Hepatocyte (in vitro differentiated cells): ENCODE data around the gene SHKBP1. TPM values are rescaled to one million over a fixed set of nuclear protein-coding genes. Genes with fewer than 3 reads are reported as not detected.

Experiments used
- DNase-seq: peaks from one replicate; pipeline ENCODE4 v3.0.0-alpha.2; 2016; ENCODE audit warnings: low spot score
- H2AFZ ChIP-seq: fragments of 200-600 bp; sonication (generic); 2 replicates; pipeline ENCODE4 v1.6.0; 2016; ENCODE audit warnings: antibody characterized with exemption, mild to moderate bottlenecking
- H3K27ac ChIP-seq: fragments of 200-600 bp; sonication (generic); 2 replicates; pipeline ENCODE4 v1.5.1; 2016; ENCODE audit warnings: mild to moderate bottlenecking
- H3K27me3 ChIP-seq: fragments of 200-600 bp; sonication (generic); 2 replicates; pipeline ENCODE4 v1.6.1; 2016
- H3K36me3 ChIP-seq: fragments of 200-600 bp; sonication (generic); replicated peaks from 2 replicates; pipeline ENCODE4 v1.5.1; 2016; ENCODE audit warnings: low read depth; ENCODE audit not compliant: insufficient read depth
- H3K4me1 ChIP-seq: fragments of 200-600 bp; sonication (generic); 2 replicates; pipeline ENCODE4 v1.5.1; 2016; ENCODE audit warnings: mild to moderate bottlenecking, moderate library complexity; ENCODE audit not compliant: insufficient read depth
- H3K4me2 ChIP-seq: fragments of 200-600 bp; sonication (generic); 2 replicates; pipeline ENCODE4 v1.6.0; 2016
- H3K4me3 ChIP-seq: fragments of 200-600 bp; sonication (generic); 2 replicates; pipeline ENCODE4 v1.5.1; 2016; ENCODE audit warnings: mild to moderate bottlenecking
- H3K79me2 ChIP-seq: fragments of 200-600 bp; sonication (generic); 2 replicates; pipeline ENCODE4 v1.6.0; 2017; ENCODE audit warnings: mild to moderate bottlenecking
- H3K9me2 ChIP-seq: fragments of 200-600 bp; sonication (generic); replicated peaks from 2 replicates; pipeline ENCODE4 v1.6.0; 2017; ENCODE audit warnings: mild to moderate bottlenecking; ENCODE audit not compliant: insufficient read depth
- H3K9me3 ChIP-seq: fragments of 200-600 bp; sonication (generic); 2 replicates; pipeline ENCODE4 v1.5.1; 2016; ENCODE audit warnings: low read depth, mild to moderate bottlenecking
- H4K20me1 ChIP-seq: fragments of 200-600 bp; sonication (generic); 2 replicates; pipeline ENCODE4 v1.6.0; 2016; ENCODE audit warnings: mild to moderate bottlenecking; ENCODE audit not compliant: insufficient read depth, poor library complexity, severe bottlenecking
- EZH2 ChIP-seq: fragments of 200-600 bp; sonication (generic); IDR thresholded peaks from 2 replicates; pipeline ENCODE4 v1.6.1; 2016; ENCODE audit warnings: antibody characterized with exemption, mild to moderate bottlenecking, borderline replicate concordance
- EZH2phosphoT487 ChIP-seq: fragments of 200-600 bp; sonication (generic); IDR thresholded peaks from one replicate; pipeline ENCODE4 v1.6.1; 2018; ENCODE audit warnings: antibody characterized with exemption, mild to moderate bottlenecking, low read depth, moderate library complexity; ENCODE audit not compliant: unreplicated experiment, severe bottlenecking
- WGBS: methylation state at CpG from one replicate; pipeline ENCODE4 v1.1.6; 2016; ENCODE audit warnings: low lambda C conversion rate; ENCODE audit errors: missing lambda C conversion rate; 5-methylcytosine and 5-hydroxymethylcytosine counted together
- polyA plus RNA-seq: library from polyadenylated mRNA; unstranded; fragments of >200 nt; fragmentation: Nextera tagmentation; extraction: Ambion mirVana; gene quantifications from 2 replicates; pipeline ENCODE4 v1.2.1, GENCODE V29; 2016
- total RNA-seq: library from RNA; depleted of rRNA; stranded (reverse); fragments of >200 nt; gene quantifications from 2 replicates; pipeline ENCODE4 v1.2.3, GENCODE V29; 2014
- TF ChIP-seq, protein P1 (sequence below): fragments of 200-600 bp; sonication (generic); IDR thresholded peaks from 2 replicates; pipeline ENCODE4 v1.5.1; 2016; ENCODE audit warnings: antibody characterized with exemption, mild to moderate bottlenecking; ENCODE audit not compliant: poor library complexity

The SHKBP1 gene
- total and polyA plus RNA-seq, 2 experiments from 2014 or later: 44.6 to 83.6 TPM

DNA sequence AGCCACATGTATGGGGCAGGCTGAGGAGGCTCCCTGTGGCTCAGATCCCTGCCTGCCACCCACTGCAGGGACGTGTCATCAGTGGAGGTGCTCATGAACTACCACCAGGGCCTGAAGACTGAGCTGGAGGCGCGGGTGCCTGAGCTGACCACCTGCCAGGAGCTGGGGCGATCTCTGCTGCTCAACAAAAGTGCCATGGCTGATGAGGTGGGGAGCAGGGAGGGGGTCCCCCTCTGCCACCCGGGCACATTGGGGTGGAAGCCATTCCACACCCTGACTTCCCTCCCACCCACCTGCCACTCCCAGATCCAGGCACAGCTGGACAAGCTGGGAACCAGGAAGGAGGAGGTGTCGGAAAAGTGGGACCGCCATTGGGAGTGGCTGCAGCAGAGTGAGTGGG is 11.3 kb upstream of the SHKBP1 start:
- Histone ChIP-seq H3K27ac (no peak overlapping the region), H3K4me1 (no peaks in the 10 kb centered on the region), H3K4me3 (no peak overlapping the region), H3K9me3 (no peaks in the 10 kb centered on the region), H3K27me3 (peaks cover 58% of the 10 kb centered on the region), H3K9me2 (no peaks in the 10 kb centered on the region), H2AFZ (no peak overlapping the region), H3K4me2 (no peak overlapping the region), H3K36me3 (no peaks in the 10 kb centered on the region), H4K20me1 (no peaks in the 10 kb centered on the region), H3K79me2 (no peaks in the 10 kb centered on the region)
- 82% methylated on average over 5 of the region's 7 CpGs for WGBS
- TF ChIP-seq, protein P1, sequence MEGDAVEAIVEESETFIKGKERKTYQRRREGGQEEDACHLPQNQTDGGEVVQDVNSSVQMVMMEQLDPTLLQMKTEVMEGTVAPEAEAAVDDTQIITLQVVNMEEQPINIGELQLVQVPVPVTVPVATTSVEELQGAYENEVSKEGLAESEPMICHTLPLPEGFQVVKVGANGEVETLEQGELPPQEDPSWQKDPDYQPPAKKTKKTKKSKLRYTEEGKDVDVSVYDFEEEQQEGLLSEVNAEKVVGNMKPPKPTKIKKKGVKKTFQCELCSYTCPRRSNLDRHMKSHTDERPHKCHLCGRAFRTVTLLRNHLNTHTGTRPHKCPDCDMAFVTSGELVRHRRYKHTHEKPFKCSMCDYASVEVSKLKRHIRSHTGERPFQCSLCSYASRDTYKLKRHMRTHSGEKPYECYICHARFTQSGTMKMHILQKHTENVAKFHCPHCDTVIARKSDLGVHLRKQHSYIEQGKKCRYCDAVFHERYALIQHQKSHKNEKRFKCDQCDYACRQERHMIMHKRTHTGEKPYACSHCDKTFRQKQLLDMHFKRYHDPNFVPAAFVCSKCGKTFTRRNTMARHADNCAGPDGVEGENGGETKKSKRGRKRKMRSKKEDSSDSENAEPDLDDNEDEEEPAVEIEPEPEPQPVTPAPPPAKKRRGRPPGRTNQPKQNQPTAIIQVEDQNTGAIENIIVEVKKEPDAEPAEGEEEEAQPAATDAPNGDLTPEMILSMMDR: no peak
- TF ChIP-seq EZH2 (no peak), EZH2phosphoT487 (no peak)
- no peak for DNase-seq

- 84% methylated on average over 11 of the region's 14 CpGs for WGBS
- H3K36me3 ChIP-seq: no peaks in the 10 kb centered on the region
- H4K20me1 ChIP-seq: no peaks in the 10 kb centered on the region
- H3K4me2 ChIP-seq: no peak overlapping the region
- H3K27me3 ChIP-seq: peaks cover 58% of the 10 kb centered on the region
- H3K79me2 ChIP-seq: no peaks in the 10 kb centered on the region
- H3K4me1 ChIP-seq: no peaks in the 10 kb centered on the region
- TF ChIP-seq EZH2phosphoT487 (no peak), EZH2 (no peak)
- TF ChIP-seq, protein P1: no peak
- H3K27ac ChIP-seq: no peak overlapping the region
- DNase-seq: no peak
- H3K9me3 ChIP-seq: no peaks in the 10 kb centered on the region
- H3K9me2 ChIP-seq: no peaks in the 10 kb centered on the region
- no peak overlapping the region for H2AFZ ChIP-seq
- H3K4me3 ChIP-seq: no peak overlapping the region
These were observed 10.7 kb upstream of the SHKBP1 start for GRCh38 chr19:40565910-40566495.

DNA sequence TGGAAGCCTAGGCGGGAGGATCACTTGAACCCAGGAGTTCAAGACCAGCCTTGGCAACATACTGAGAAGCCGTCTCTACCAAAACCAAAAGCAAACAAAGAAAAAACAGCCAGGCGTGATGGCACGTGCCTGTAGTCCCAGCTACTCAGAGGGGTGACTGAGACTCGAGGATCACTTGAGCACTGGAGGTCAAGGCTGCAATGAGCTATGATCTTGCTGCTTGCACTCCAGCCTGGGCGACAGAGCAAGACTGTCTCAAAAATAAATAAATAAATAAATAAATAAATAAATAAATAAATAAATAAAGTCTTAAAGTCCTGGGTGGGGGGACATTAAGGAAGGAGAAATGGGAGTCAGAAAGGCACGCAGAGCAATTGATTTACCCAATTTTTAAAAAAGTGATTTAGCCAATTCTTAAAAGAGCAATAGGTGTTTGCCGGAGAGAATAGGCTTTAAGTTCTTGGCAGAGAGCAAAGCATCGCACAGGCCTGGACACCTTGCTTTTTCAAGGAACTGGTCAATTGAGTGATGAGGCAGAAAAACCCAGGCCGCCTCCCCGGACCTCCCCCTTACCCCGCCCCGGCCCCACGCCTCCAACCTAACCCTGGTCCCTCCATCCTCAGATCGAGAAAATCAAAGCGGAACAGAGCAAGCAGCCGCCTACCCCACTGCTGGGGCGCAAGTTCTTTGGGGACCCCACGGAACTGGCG is 9.5 kb upstream of the SHKBP1 start:
- Histone ChIP-seq H3K9me3 (no peaks in the 10 kb centered on the region), H3K27ac (no peak overlapping the region), H3K4me3 (no peak overlapping the region), H3K4me2 (peak overlapping the region; percentile 76), H3K4me1 (no peaks in the 10 kb centered on the region), H2AFZ (peak overlapping the region; percentile 45), H3K9me2 (no peaks in the 10 kb centered on the region), H3K36me3 (no peaks in the 10 kb centered on the region), H3K27me3 (peaks cover 58% of the 10 kb centered on the region), H3K79me2 (no peaks in the 10 kb centered on the region), H4K20me1 (no peaks in the 10 kb centered on the region)
- 35% methylated on average over 18 of the region's 20 CpGs for WGBS
- TF ChIP-seq, protein P1: no peak
- TF ChIP-seq EZH2: no peak
- no peak for TF ChIP-seq EZH2phosphoT487
- no peak for DNase-seq
